ENCODE results near the gene AMPD1. TPM values are rescaled to one million over a fixed set of nuclear protein-coding genes. Genes with fewer than 3 reads are reported as not detected.

Gene AMPD1
- total RNA-seq, 1 experiment from 2014 or later, result not detected

- DNase-seq (ENCODE audit: low spot score), result no peak
Observed at GRCh38 chr1:114641377-114641776, 54.0 kb downstream of the AMPD1 start.

GRCh38 chr1:114638910-114639309, 56.4 kb downstream of the AMPD1 start:
- no peak for DNase-seq (ENCODE audit: low spot score)

DNA sequence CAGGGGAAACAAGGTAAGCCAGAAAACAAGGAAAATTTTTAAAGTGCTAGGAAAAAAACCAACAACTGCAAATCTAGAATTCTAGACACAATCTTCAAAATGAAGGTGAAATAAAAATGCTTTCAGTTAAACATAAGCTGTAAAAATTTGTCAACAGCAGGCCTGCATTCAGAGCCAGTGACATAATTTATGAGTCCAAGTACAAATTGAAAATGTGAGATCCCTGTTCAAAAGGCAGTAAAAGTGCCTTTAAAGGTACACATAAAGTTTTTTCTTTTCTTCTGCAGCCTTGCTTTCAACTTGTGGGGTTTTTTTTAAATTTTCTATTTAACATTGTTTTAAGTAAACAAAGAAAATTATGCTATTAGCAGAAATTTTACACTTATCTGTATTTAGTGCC, 62.9 kb downstream of the AMPD1 start:
- DNase-seq (ENCODE audit: low spot score), result no peak

GRCh38 chr1:114627107-114627506, 68.2 kb downstream of the AMPD1 start:
- no peak for DNase-seq (ENCODE audit: low spot score)

- DNase-seq (ENCODE audit: low spot score), result no peak
Observed at GRCh38 chr1:114623364-114623763, 72.0 kb downstream of the AMPD1 start.

Other genes with a start within 250 kb of the AMPD1 start
- gene TRIM33, start 184.3 kb downstream of the AMPD1 start, total RNA-seq (2014; rRNA removed; shearing (Covaris generic)), result 22.9 and 24.1 TPM in 2 replicates
- 85.1 and 104 TPM in 2 replicates for gene BCAS2, start 113.9 kb downstream of the AMPD1 start, total RNA-seq (2014; rRNA removed; shearing (Covaris generic))
- 0.81 and 1.3 TPM in 2 replicates for gene DENND2C, start 25.5 kb downstream of the AMPD1 start, total RNA-seq (2014; rRNA removed; shearing (Covaris generic))
- gene NRAS, start 21.2 kb upstream of the AMPD1 start, total RNA-seq (2014; rRNA removed; shearing (Covaris generic)), result 143 and 160 TPM in 2 replicates
- gene CSDE1, start 62.4 kb upstream of the AMPD1 start, total RNA-seq (2014; rRNA removed; shearing (Covaris generic)), result 402 and 657 TPM in 2 replicates
- 45.6 and 53.9 TPM in 2 replicates for gene SIKE1, start 85.1 kb upstream of the AMPD1 start, total RNA-seq (2014; rRNA removed; shearing (Covaris generic))
- not detected in 2 replicates for gene SYCP1, start 159.3 kb upstream of the AMPD1 start, total RNA-seq (2014; rRNA removed; shearing (Covaris generic))